Vagina (tissue), 2 donors: ENCODE data around the gene ADCY9. TPM values are rescaled to one million over a fixed set of nuclear protein-coding genes. Genes with fewer than 3 reads are reported as not detected.

Experiments
- DNase-seq, 2 donors: peaks; one replicate each; pipeline ENCODE4 v3.0.0-alpha.2; 2017; ENCODE audit errors: extremely low spot score in 2 of 2
- H3K27ac ChIP-seq: fragments of 200-600 bp; sonication (generic); one replicate; pipeline ENCODE4 v1.5.1; 2019
- H3K27me3 ChIP-seq: fragments of 200-600 bp; sonication (generic); one replicate; pipeline ENCODE4 v1.5.1; 2019
- H3K36me3 ChIP-seq, 2 donors: fragments of 200-600 bp; sonication (generic); one replicate each; pipeline ENCODE4 v1.5.1; 2017 to 2019
- H3K4me1 ChIP-seq: fragments of 200-600 bp; sonication (generic); one replicate; pipeline ENCODE4 v1.5.1; 2019
- H3K4me3 ChIP-seq, 2 donors: fragments of 200-600 bp; sonication (generic); 1 replicate in 1 of 2; 2 replicates in 1 of 2; pipeline ENCODE4 v1.5.1; 2016 to 2019
- H3K9me3 ChIP-seq: fragments of 200-600 bp; sonication (generic); one replicate; pipeline ENCODE4 v1.5.1; 2019
- POLR2A ChIP-seq, 2 donors: fragments of 450-650 bp; IDR thresholded peaks; one replicate each; pipeline ENCODE4 v1.6.1; 2017; ENCODE audit warnings: antibody characterized with exemption in 2 of 2, mild to moderate bottlenecking in 2 of 2, moderate library complexity in 2 of 2
- POLR2AphosphoS5 ChIP-seq, 2 donors: sonication (generic); formaldehyde crosslinking; IDR thresholded peaks; one replicate each; pipeline ENCODE4 v1.9.0; 2017; ENCODE audit warnings: antibody characterized with exemption in 2 of 2, mild to moderate bottlenecking in 2 of 2, low read depth in 1 of 2; ENCODE audit not compliant: insufficient read depth in 1 of 2
- intact Hi-C: fragments of 100-400 bp; cut with DNase I; formaldehyde crosslinking; loops from one replicate; pipeline ENCODE4 v1.15.1; 2023
- total RNA-seq: library from RNA; depleted of rRNA; stranded (reverse); fragments of >200 nt; gene quantifications from one replicate; pipeline ENCODE4 v1.2.3, GENCODE V29; 2016
- TF ChIP-seq, protein P1 (sequence below), 3 experiments: fragments of 450-650 bp in 2 of 3; fragments of 200-600 bp in 1 of 3; sonication (generic) in 1 of 3; IDR thresholded peaks; one replicate each; pipeline ENCODE4 v1.5.1; 2017 to 2019; ENCODE audit warnings: antibody characterized with exemption in 3 of 3, mild to moderate bottlenecking in 2 of 3, moderate library complexity in 2 of 3

The ADCY9 gene
- total RNA-seq, 1 donor from 2014 or later = 16.9 TPM

DNA sequence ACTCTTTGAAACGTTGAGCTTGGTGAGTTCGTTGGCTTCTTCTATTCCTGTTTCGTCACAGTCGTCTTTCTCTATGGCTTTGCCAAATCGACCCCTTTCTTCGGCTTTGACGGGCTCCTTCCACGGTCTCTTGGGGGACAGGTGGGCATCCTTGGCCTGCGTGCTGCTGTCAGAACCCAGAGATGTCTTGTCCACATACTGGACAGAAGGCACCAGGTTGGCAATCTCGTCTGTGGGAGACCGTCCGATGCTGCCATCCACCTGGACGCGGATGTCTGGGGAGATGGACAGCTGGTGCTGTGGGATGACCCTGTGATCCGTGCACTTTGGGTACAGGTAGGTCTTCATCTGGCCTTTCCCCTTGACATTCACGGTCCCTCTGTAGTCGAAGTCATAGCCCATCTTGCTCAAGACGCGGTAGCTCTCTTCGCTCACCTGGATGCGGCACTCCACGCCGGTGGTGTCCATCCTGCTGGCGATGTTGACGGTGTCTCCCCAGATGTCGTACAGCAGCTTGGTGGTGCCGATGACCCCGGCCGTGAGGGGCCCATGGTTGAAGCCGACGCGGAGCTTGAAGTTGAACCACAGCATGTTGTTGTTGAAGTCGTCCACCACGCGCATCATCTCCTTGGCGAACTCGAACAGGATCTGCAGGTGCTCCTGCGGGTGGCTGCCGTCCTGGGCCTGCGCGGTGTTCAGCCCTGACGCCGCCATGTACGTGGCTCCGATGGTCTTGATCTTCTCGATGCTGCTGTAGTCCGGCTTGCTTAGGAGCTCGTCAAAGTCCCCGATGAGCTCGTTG lies 150.3 kb downstream of the ADCY9 start:
- no peak overlapping the region for H3K4me3 ChIP-seq
- no peak for TF ChIP-seq POLR2A (IDR thresholded peaks at IDR 0.05)
- TF ChIP-seq POLR2AphosphoS5 (IDR thresholded peaks at IDR 0.05; ENCODE audit: insufficient read depth in 1 of 2, low read depth in 1 of 2) = no peak
- TF ChIP-seq, protein P1, sequence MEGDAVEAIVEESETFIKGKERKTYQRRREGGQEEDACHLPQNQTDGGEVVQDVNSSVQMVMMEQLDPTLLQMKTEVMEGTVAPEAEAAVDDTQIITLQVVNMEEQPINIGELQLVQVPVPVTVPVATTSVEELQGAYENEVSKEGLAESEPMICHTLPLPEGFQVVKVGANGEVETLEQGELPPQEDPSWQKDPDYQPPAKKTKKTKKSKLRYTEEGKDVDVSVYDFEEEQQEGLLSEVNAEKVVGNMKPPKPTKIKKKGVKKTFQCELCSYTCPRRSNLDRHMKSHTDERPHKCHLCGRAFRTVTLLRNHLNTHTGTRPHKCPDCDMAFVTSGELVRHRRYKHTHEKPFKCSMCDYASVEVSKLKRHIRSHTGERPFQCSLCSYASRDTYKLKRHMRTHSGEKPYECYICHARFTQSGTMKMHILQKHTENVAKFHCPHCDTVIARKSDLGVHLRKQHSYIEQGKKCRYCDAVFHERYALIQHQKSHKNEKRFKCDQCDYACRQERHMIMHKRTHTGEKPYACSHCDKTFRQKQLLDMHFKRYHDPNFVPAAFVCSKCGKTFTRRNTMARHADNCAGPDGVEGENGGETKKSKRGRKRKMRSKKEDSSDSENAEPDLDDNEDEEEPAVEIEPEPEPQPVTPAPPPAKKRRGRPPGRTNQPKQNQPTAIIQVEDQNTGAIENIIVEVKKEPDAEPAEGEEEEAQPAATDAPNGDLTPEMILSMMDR (IDR thresholded peaks at IDR 0.05) = no peak
- H3K4me1 ChIP-seq = peaks cover 10% of the 10 kb centered on the region
- intact Hi-C loops = no loop called here
- DNase-seq = peak in 1 of 2 donors; percentile 83
- H3K36me3 ChIP-seq = peaks cover 0 to 8% of the 10 kb centered on the region in 2 donors
- H3K9me3 ChIP-seq = no peaks in the 10 kb centered on the region
- H3K27me3 ChIP-seq = no peaks in the 10 kb centered on the region
- peak overlapping the region; percentile 79 for H3K27ac ChIP-seq

DNA sequence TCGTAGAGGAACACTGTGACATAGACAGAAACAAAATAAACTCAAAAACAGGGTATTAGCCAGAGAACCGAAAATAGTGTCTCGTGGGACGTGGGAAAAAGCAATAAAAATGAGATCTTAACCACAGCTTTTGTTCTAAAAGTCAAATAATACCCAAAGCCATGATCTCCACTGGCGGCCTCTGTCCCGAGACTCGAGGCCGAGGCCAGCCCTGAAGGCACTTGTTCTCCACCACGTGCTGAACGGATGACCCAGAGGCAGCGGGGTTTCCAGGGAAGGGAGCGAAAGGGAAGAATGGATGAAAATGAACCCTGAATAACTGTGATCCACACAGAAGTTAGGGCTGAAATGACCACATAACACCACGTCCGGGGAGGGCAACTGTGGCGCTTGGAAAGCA lies 150.9 kb downstream of the ADCY9 start:
- H3K27me3 ChIP-seq = no peaks in the 10 kb centered on the region
- H3K4me3 ChIP-seq = no peak overlapping the region
- H3K36me3 ChIP-seq = peaks cover 0 to 8% of the 10 kb centered on the region in 2 donors
- no peaks in the 10 kb centered on the region for H3K9me3 ChIP-seq
- TF ChIP-seq, protein P1 (IDR thresholded peaks at IDR 0.05) = no peak
- TF ChIP-seq POLR2A (IDR thresholded peaks at IDR 0.05) = no peak
- no peak for TF ChIP-seq POLR2AphosphoS5 (IDR thresholded peaks at IDR 0.05; ENCODE audit: insufficient read depth in 1 of 2, low read depth in 1 of 2)
- no peak for DNase-seq
- intact Hi-C loops = no loop called here
- H3K27ac ChIP-seq = peak overlapping the region; percentile 79
- peaks cover 11% of the 10 kb centered on the region for H3K4me1 ChIP-seq

DNA sequence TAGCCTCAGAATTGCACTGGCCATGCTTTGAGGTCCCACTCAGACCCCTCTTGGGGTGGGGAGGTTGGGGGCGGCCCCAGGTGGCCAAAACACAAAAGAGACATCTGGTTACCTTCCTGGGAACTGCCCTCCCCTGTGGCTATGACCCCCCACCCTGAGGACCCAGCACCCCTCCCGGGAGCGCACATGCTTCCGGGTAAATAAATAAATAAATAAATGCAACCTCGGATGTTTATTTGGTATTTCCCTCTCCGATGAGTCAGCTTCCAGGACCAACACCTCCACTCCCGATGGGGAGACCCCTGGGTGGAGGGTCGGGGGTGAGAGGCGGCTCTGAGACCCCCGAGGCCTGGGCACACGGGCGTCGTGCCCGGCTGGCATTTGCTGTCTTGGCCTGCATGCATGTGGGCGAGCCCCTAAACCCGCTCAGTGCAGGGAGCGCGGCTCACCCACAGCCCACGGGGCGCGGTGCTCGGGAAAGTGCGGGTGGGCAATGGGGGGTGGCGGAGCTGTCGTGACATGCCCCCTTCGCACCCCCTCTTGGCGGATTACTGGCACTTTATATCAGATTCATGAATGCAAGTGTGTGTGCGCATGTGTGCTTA lies 151.5 kb downstream of the ADCY9 start:
- peak overlapping the region; percentile 79 for H3K27ac ChIP-seq
- TF ChIP-seq, protein P1 (IDR thresholded peaks at IDR 0.05) = no peak
- TF ChIP-seq POLR2AphosphoS5 (IDR thresholded peaks at IDR 0.05; ENCODE audit: insufficient read depth in 1 of 2, low read depth in 1 of 2) (no peak), POLR2A (IDR thresholded peaks at IDR 0.05) (no peak)

DNA sequence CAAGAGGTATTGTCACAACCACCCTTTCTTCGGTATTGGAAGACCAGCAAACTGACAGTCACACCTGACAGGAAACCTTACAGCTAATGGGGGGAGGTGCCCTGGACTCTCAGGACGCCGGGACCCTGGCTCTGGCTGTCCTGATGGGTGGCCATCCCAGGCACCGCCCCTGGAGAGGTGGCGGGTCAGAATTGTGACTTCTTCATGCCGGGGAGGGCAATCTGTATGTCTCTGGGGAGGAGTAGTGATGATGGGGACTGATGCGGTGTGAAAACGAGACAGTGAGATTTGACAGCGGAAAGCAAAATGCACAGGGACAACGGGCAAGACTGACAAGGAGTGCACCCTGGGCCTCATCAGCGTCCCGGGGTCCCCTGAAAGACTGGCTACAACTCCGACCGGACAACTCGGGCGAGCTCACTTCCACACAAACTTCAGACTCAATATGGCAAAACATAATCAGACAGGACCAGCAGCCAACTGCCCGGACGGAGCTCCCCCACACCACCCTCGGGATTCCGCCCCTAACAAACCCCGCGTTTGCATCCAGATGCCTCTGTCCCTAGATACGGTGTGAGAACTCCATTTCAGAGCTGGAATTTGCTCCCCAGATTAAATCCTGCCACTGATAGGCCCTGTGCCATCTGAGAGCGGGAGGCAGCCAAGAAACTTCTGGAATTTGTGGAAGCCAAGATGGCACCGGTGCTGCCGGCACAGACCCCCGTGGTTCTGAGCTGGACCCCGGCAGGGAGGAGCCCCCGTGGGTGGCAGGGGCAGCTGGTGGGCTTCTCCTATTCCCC lies 152.2 kb downstream of the ADCY9 start:
- Histone ChIP-seq H3K27me3 (no peaks in the 10 kb centered on the region), H3K4me3 (no peak overlapping the region), H3K9me3 (no peaks in the 10 kb centered on the region), H3K36me3 (peaks cover 0 to 8% of the 10 kb centered on the region in 2 donors), H3K4me1 (peaks cover 17% of the 10 kb centered on the region), H3K27ac (peak overlapping the region; percentile 79)
- intact Hi-C loops = no loop called here
- TF ChIP-seq POLR2A (IDR thresholded peaks at IDR 0.05) (no peak), POLR2AphosphoS5 (IDR thresholded peaks at IDR 0.05; ENCODE audit: insufficient read depth in 1 of 2, low read depth in 1 of 2) (no peak)
- TF ChIP-seq, protein P1 (IDR thresholded peaks at IDR 0.05) = no peak
- DNase-seq = peak in 1 of 2 donors; percentile 86

More for the DNA sequence above, 151.5 kb downstream of the ADCY9 start:
- Histone ChIP-seq H3K27me3 (no peaks in the 10 kb centered on the region), H3K36me3 (peaks cover 0 to 8% of the 10 kb centered on the region in 2 donors), H3K4me3 (no peak overlapping the region), H3K4me1 (peaks cover 16% of the 10 kb centered on the region), H3K9me3 (no peaks in the 10 kb centered on the region)
- intact Hi-C loops = no loop called here
- DNase-seq = no peak
